Measurements from ENCODE around the gene PRELID2.
"Not testable (repeated sequence)": the region's sequence is repeated elsewhere in the genome, so short reads cannot be mapped to it uniquely, and the experiment has no call there.

PRELID2 gene

DNA sequence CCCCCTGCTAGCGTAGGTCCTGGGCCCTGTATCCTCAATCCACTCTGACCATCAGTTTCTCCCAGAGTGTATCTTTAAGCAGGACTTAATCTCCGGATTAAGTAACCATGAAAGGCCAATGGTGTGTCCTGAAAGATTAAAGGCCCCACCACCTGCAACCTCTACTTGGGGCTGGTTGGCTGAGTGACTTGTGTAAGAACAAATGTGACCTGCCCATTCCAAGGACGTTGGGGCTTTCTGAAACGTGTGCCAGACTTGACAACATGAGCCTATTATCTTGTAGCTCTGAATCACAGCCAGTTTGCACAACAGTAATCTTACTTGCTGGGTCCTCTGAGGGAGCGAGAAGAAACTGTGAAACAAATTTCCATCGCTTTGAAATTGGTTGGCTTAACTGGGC, 3.1 kb upstream of the PRELID2 start:
- no peak for DNase-seq

- DNase-seq: not testable (repeated sequence)
These were observed 1.1 kb upstream of the PRELID2 start for GRCh38 chr5:145836241-145836640.

- no peak for DNase-seq
These were observed 702 bp upstream of the PRELID2 start for GRCh38 chr5:145835848-145836239.

- DNase-seq: no peak
These were observed 607 bp downstream of the PRELID2 start for GRCh38 chr5:145834554-145834916.

- DNase-seq: no peak
These were observed 1.4 kb downstream of the PRELID2 start for GRCh38 chr5:145833631-145834200.

DNA sequence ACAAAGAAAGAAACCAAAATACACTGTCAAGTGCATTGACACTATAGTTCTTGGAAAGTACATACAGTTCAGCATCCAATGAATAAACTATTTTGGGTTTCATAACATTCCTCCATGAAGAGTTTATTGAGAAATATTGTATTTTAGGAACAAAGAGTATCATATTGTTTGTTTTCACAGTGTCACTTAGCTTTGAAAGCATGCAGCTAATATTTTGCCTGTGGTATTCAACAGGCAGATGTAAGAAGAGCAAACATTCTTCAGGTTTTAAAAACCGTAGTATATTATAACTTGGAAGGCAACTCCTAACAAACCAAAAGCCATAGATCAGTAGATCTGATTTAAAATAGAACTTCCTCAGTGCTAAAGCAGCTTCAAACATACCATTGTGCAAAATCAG, 4.5 kb downstream of the PRELID2 start:
- DNase-seq: no peak

DNA sequence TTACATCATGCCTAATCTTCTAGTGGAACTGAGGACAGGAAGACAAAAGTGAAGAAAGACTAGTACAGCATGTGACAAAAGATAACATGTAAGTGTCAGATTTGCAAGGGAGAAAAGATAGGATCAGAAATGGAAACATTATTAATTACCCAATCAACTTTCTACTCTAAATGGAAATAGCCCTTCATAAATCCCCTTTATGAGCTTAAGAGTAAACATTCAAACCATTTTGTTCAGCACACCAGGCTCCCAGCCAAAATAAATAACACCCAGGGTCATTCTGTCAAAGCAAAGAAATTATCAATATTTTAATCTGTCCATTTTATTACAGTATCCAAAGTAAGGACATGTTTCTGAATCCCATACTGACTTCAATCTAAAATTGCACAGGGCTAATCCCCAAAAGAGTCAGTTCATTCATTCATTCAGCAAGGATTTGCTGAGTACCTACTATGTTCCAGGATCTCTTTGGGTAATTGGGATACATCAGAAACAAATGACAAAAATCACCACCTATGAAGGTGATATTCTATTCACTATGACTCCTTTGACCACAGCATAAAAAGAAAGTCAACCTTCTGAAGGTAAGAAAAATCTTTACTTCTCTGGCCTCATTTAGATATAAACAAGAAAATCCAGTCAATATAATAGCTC, 5.3 kb downstream of the PRELID2 start:
- DNase-seq: peak; percentile 22

- DNase-seq: no peak
These were observed 8.1 kb downstream of the PRELID2 start for GRCh38 chr5:145826895-145827674.

- DNase-seq: peak; percentile 42
These were observed 9.4 kb downstream of the PRELID2 start for GRCh38 chr5:145825751-145826180.

DNA sequence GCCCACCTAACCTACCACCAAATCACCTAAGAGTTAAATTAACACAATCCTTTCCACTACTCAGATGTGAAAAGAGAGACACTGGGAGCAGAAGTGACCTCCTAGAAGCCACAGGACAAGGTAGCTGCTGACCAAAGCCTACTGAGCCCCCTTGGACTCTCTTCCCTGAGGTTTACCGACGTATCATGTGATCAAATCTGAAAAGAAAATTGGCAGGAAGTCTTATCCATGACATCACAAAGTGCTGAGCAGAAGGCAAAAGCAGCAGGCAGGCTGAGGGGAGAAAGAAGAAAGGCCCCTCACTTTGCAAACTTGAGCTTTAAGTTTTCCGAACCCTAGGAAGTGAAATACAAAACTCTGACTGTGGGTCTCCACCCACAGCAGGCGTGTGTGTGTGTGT, 11.1 kb downstream of the PRELID2 start:
- no peak for DNase-seq

GRCh38 chr5:145818604-145819003, 16.5 kb downstream of the PRELID2 start:
- no peak for DNase-seq

- no peak for DNase-seq
These were observed 22.3 kb downstream of the PRELID2 start for GRCh38 chr5:145812877-145813276.

GRCh38 chr5:145811834-145812625, 23.1 kb downstream of the PRELID2 start:
- peak; percentile 30 for DNase-seq

GRCh38 chr5:145806923-145807322, 28.2 kb downstream of the PRELID2 start:
- no peak for DNase-seq

GRCh38 chr5:145805819-145806218, 29.3 kb downstream of the PRELID2 start:
- DNase-seq: no peak

GRCh38 chr5:145804701-145805100, 30.4 kb downstream of the PRELID2 start:
- DNase-seq: no peak

- no peak for DNase-seq
These were observed 31.8 kb downstream of the PRELID2 start for GRCh38 chr5:145803112-145804004.

DNA sequence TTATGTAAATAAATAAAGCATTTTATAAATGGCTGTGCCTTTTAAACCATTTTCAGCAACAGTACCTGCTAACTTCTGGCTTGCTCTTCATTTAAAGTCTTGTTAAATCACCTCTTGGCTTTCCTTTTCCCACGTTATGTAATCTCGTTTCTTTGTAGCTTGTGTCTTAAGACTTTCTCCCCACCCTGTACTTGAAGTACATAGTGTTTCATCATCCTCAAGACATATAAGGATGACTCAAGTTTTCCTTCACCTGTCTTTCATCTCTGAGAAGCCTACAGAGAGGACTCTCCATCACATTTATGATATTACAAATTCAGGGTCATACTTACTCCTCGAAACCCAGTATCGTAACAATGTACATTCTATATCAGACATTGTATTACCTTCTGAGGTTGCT, 33.9 kb downstream of the PRELID2 start:
- no peak for DNase-seq

DNA sequence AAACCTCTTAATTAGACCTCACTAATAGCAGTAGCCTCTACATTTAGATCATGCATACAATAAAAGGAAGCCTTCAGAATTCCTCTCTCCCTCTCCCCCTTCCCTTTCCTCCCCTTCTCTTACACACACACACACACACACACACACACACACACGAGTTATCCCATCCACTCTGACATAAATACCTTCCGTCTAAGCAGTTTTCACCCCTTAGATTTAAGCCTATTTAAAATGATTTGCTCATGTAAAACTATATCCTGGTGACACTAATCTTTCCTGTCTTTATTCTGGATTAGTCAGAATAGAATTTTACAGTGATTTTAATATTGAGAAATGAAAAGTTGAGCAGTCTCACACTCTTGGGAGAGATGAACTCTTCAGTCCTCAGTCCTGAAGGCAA, 35.0 kb downstream of the PRELID2 start:
- DNase-seq: no peak

GRCh38 chr5:145798503-145798902, 36.6 kb downstream of the PRELID2 start:
- DNase-seq: not testable (repeated sequence)

DNA sequence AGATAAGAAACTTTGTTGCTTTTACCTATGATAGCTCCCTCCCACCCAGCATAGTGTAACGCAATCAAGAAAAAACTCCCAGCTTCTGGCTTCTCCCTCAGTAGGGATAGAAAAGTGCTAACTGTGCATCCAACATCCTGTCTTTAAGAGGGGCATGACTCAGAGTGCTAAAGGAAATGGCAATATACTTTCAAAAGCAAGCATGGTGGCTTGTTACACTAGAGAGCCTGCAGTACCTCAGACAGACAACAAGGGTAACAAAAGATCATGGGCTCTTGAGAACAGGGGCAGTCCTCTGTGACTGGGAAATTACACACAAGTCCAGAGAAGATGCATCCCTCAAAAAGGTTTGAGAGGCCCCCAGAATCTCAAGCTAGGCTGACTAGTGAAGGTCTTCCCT, 37.8 kb downstream of the PRELID2 start:
- DNase-seq: no peak

DNA sequence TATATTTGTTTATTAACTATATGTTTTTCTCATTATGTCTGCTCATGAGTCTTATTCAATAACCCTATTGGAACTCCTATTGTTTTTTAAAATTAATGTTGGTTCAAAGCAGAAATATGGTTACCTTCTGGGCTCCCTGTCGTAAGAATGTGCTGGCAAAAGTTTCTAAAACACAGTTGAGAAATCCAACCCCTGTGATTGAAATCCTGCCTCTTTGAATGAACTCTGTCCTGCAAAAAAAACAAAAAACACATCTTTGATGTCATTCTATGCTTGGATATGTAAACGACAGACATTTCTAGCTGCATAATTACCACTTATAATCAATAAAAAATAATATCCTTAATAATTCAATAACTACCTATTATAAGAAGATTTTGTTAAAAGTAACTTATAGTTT, 38.8 kb downstream of the PRELID2 start:
- no peak for DNase-seq

All from NCI-H345 (cell line).